Tibial nerve (tissue), 4 donors: Measurements from ENCODE around the gene CNTNAP5. TPM values are rescaled to one million over a fixed set of nuclear protein-coding genes. Genes with fewer than 3 reads are reported as not detected.

Source experiments
- DNase-seq, 2 donors: peaks; one replicate each; pipeline ENCODE4 v3.0.0-alpha.2; 2019; ENCODE audit warnings: low spot score in 2 of 2
- H3K27ac ChIP-seq, 4 donors: fragments of 200-600 bp; sonication (generic) in 3 of 4; one replicate each; pipeline ENCODE4 v1.5.1; 2017 to 2019; ENCODE audit warnings: mild to moderate bottlenecking in 1 of 4
- H3K27me3 ChIP-seq, 2 donors: fragments of 200-600 bp; sonication (generic) in 1 of 2; one replicate each; pipeline versions ENCODE4 v1.5.1 to v1.6.0; 2017 to 2019
- H3K36me3 ChIP-seq, 3 donors: fragments of 200-600 bp; sonication (generic); one replicate each; pipeline ENCODE4 v1.5.1; 2018 to 2019
- H3K4me1 ChIP-seq, 4 donors: fragments of 200-600 bp; sonication (generic) in 3 of 4; one replicate each; pipeline ENCODE4 v1.5.1; 2017 to 2019
- H3K4me3 ChIP-seq, 4 donors: fragments of 200-600 bp; sonication (generic) in 3 of 4; one replicate each; pipeline ENCODE4 v1.5.1; 2017 to 2019; ENCODE audit warnings: mild to moderate bottlenecking in 1 of 4, moderate library complexity in 1 of 4
- H3K9me3 ChIP-seq, 4 donors: fragments of 200-600 bp; sonication (generic) in 3 of 4; one replicate each; pipeline ENCODE4 v1.5.1; 2017 to 2019
- CTCF ChIP-seq, 5 experiments: fragments of 200-600 bp in 3 of 5; fragments of 450-650 bp in 2 of 5; sonication (generic) in 3 of 5; IDR thresholded peaks; one replicate each; pipeline ENCODE4 v1.5.1; 2016 to 2019; ENCODE audit warnings: antibody characterized with exemption in 5 of 5, mild to moderate bottlenecking in 3 of 5, moderate library complexity in 2 of 5
- EP300 ChIP-seq, 2 donors: sonication (generic); formaldehyde crosslinking; IDR thresholded peaks; one replicate each; pipeline ENCODE4 v1.6.1; 2017; ENCODE audit warnings: antibody characterized with exemption in 2 of 2, mild to moderate bottlenecking in 1 of 2
- POLR2A ChIP-seq, 2 donors: fragments of 450-650 bp; IDR thresholded peaks; one replicate each; pipeline ENCODE4 v1.6.1; 2017; ENCODE audit warnings: antibody characterized with exemption in 2 of 2, mild to moderate bottlenecking in 2 of 2, moderate library complexity in 2 of 2
- WGBS, 2 donors: methylation state at CpG; one replicate each; pipeline ENCODE4 v1.1.5; 2018; 5-methylcytosine and 5-hydroxymethylcytosine counted together
- total RNA-seq, 4 donors: library from RNA; depleted of rRNA; stranded (reverse); fragments of >200 nt; gene quantifications; one replicate each; pipeline ENCODE4 v1.1.0, GENCODE V29; 2016

Gene CNTNAP5
- total RNA-seq, 4 donors from 2014 or later = under 0.01 to 0.22 TPM; not detected in 2

- WGBS, 2 donors = 63 to 73% methylated on average over 2 of the region's 2 CpGs
- H3K36me3 ChIP-seq = no peaks in the 10 kb centered on the region
- H3K27me3 ChIP-seq = no peaks in the 10 kb centered on the region
- H3K4me1 ChIP-seq = no peaks in the 10 kb centered on the region
- DNase-seq = no peak
- TF ChIP-seq CTCF (IDR thresholded peaks at IDR 0.05) = no peak
- TF ChIP-seq EP300 (IDR thresholded peaks at IDR 0.05) = no peak
- TF ChIP-seq POLR2A (IDR thresholded peaks at IDR 0.05) = no peak
- H3K9me3 ChIP-seq = no peaks in the 10 kb centered on the region
- H3K4me3 ChIP-seq = no peak overlapping the region
- no peak overlapping the region for H3K27ac ChIP-seq
Observed at GRCh38 chr2:124894199-124894598, 869.1 kb downstream of the CNTNAP5 start.

- WGBS, 2 donors = 96% methylated on average over 4 of the region's 4 CpGs
- TF ChIP-seq CTCF (IDR thresholded peaks at IDR 0.05) (no peak), EP300 (IDR thresholded peaks at IDR 0.05) (no peak), POLR2A (IDR thresholded peaks at IDR 0.05) (no peak)
Observed at GRCh38 chr2:124898827-124899226, 873.7 kb downstream of the CNTNAP5 start.

GRCh38 chr2:124908411-124908810, 883.3 kb downstream of the CNTNAP5 start:
- Histone ChIP-seq H3K4me3 (no peak overlapping the region), H3K27ac (no peak overlapping the region), H3K27me3 (no peaks in the 10 kb centered on the region), H3K36me3 (no peaks in the 10 kb centered on the region), H3K4me1 (no peaks in the 10 kb centered on the region), H3K9me3 (no peaks in the 10 kb centered on the region)
- TF ChIP-seq POLR2A (IDR thresholded peaks at IDR 0.05) (no peak), CTCF (IDR thresholded peaks at IDR 0.05) (no peak), EP300 (IDR thresholded peaks at IDR 0.05) (no peak)
- WGBS, 2 donors = 56 to 62% methylated on average over 2 of the region's 2 CpGs
- no peak for DNase-seq

More at GRCh38 chr2:124898827-124899226, 873.7 kb downstream of the CNTNAP5 start:
- Histone ChIP-seq H3K27me3 (no peaks in the 10 kb centered on the region), H3K4me1 (no peaks in the 10 kb centered on the region), H3K9me3 (no peaks in the 10 kb centered on the region), H3K27ac (no peak overlapping the region), H3K36me3 (no peaks in the 10 kb centered on the region), H3K4me3 (no peak overlapping the region)
- DNase-seq = no peak

DNA sequence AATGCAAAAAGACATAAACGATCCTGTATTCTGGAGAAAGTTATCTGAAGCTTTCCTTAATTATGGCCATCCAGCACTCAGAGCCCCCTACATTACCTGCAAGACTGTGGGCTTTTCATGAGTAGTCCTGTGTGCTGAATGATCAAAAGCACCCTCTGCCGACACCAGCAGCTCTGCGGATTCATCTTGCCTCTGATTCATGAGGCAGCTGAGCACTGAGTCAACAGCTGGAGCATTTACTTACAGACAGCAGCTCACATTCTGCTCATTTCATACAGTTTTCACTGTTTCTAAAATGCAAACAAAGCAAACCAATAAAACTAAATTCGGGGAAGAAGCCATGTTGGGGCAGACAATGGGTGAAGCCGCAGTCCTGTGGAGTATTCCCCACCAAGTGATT, 886.5 kb downstream of the CNTNAP5 start:
- no peak for DNase-seq
- no peak overlapping the region for H3K4me3 ChIP-seq
- TF ChIP-seq POLR2A (IDR thresholded peaks at IDR 0.05) (no peak), EP300 (IDR thresholded peaks at IDR 0.05) (no peak), CTCF (IDR thresholded peaks at IDR 0.05) (no peak)
- H3K9me3 ChIP-seq = no peaks in the 10 kb centered on the region
- H3K27ac ChIP-seq = no peak overlapping the region
- no peaks in the 10 kb centered on the region for H3K36me3 ChIP-seq
- 79 to 80% methylated on average over 5 of the region's 5 CpGs for WGBS, 2 donors
- H3K27me3 ChIP-seq = no peaks in the 10 kb centered on the region
- no peaks in the 10 kb centered on the region for H3K4me1 ChIP-seq

DNA sequence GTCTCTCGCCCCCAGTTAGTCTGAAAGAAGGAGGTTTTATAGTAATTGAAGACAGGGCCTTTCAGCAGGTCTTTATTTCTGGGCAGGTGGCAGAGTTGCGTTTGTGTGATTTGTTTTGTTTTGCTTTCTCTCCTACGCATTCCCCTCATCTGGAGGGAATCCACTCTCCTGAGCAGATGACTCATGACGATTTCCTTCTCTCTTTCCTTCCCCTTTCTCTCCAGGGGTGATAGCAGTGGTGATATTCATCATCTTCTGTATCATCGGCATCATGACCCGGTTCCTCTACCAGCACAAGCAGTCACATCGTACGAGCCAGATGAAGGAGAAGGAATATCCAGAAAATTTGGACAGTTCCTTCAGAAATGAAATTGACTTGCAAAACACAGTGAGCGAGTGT, 888.8 kb downstream of the CNTNAP5 start:
- H3K27ac ChIP-seq = no peak overlapping the region
- no peaks in the 10 kb centered on the region for H3K4me1 ChIP-seq
- H3K9me3 ChIP-seq = no peaks in the 10 kb centered on the region
- no peak overlapping the region for H3K4me3 ChIP-seq
- 60 to 74% methylated on average over 9 of the region's 9 CpGs for WGBS, 2 donors
- no peak for TF ChIP-seq CTCF (IDR thresholded peaks at IDR 0.05)
- no peak for TF ChIP-seq EP300 (IDR thresholded peaks at IDR 0.05)
- no peak for TF ChIP-seq POLR2A (IDR thresholded peaks at IDR 0.05)
- no peaks in the 10 kb centered on the region for H3K36me3 ChIP-seq
- no peaks in the 10 kb centered on the region for H3K27me3 ChIP-seq
- no peak for DNase-seq
